SK-N-SH (cell line): ENCODE data around the gene NR2C1.
"Not testable (repeated sequence)": the region's sequence is repeated elsewhere in the genome, so short reads cannot be mapped to it uniquely, and the experiment has no call there.

Experiments used
- ELF1 ChIP-seq: IDR thresholded peaks from 2 replicates; pipeline ENCODE4 v1.4.0; 2012
- FOSL2 ChIP-seq: IDR thresholded peaks from 2 replicates; pipeline ENCODE4 v1.4.0; 2012; ENCODE audit warnings: low read depth, mild to moderate bottlenecking, moderate library complexity, borderline replicate concordance
- FOXM1 ChIP-seq: IDR thresholded peaks from 2 replicates; pipeline ENCODE4 v1.4.0; 2012; ENCODE audit warnings: low read depth, mild to moderate bottlenecking
- GATA2 ChIP-seq: sonication (generic); formaldehyde crosslinking; IDR thresholded peaks from 2 replicates; pipeline ENCODE4 v1.5.0; 2020; ENCODE audit warnings: mild to moderate bottlenecking, missing genetic modification reagents
- MXI1 ChIP-seq: IDR thresholded peaks from 2 replicates; pipeline ENCODE4 v1.6.1; 2012; ENCODE audit warnings: mild to moderate bottlenecking, low read depth, low read length, improper control_type of control experiment
- NRF1 ChIP-seq: IDR thresholded peaks from 2 replicates; pipeline ENCODE4 v1.6.1; 2012; ENCODE audit warnings: low read depth, mild to moderate bottlenecking, low read length
- POLR2AphosphoS5 ChIP-seq: IDR thresholded peaks from 2 replicates; pipeline ENCODE4 v1.6.1; 2012; ENCODE audit warnings: low read depth, low read length
- RAD21 ChIP-seq: IDR thresholded peaks from 2 replicates; pipeline ENCODE4 v1.6.1; 2012; ENCODE audit warnings: mild to moderate bottlenecking, low read length
- RXRA ChIP-seq: IDR thresholded peaks from 2 replicates; pipeline ENCODE4 v1.4.0; 2012; ENCODE audit warnings: low read depth, mild to moderate bottlenecking, borderline replicate concordance
- SMC3 ChIP-seq: IDR thresholded peaks from 2 replicates; pipeline ENCODE4 v1.6.1; 2012; ENCODE audit warnings: low read depth, low read length, improper control_type of control experiment
- TAF1 ChIP-seq: IDR thresholded peaks from 2 replicates; pipeline ENCODE4 v1.6.1; 2012; ENCODE audit warnings: low read depth, mild to moderate bottlenecking, low read length, moderate library complexity, borderline replicate concordance
- TF ChIP-seq, protein P1 (sequence below): fragments of 200-600 bp; sonication (generic); IDR thresholded peaks from 2 replicates; pipeline ENCODE4 v1.6.1; 2017; ENCODE audit warnings: antibody characterized with exemption, mild to moderate bottlenecking, moderate library complexity
- TF ChIP-seq, protein P2 (sequence below): IDR thresholded peaks from 2 replicates; pipeline ENCODE4 v1.6.1; 2012; ENCODE audit warnings: mild to moderate bottlenecking, low read depth, low read length, moderate library complexity
- TF ChIP-seq, protein P3 (sequence below): IDR thresholded peaks from 2 replicates; pipeline ENCODE4 v1.4.0; 2012; ENCODE audit warnings: low read depth

DNA sequence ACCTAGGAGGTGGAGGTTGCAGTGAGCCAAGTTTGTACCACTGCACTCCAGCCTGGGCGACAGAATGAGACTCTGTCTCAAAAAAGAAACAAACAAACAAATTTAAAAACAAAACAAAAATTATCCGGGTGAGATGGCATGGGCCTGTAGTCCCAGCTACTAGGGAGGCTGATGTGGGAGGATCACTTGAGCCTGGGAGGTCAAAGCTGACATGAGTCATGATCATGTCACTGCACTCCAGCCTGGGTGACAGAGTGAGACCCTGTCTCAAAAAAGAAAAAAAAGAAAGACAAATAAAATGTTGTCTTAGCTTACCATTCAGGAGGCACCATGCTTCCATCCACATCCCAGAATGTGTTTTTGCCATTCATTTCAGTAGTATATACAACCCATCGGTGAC lies 79.6 kb downstream of the NR2C1 start:
- TF ChIP-seq, protein P1, sequence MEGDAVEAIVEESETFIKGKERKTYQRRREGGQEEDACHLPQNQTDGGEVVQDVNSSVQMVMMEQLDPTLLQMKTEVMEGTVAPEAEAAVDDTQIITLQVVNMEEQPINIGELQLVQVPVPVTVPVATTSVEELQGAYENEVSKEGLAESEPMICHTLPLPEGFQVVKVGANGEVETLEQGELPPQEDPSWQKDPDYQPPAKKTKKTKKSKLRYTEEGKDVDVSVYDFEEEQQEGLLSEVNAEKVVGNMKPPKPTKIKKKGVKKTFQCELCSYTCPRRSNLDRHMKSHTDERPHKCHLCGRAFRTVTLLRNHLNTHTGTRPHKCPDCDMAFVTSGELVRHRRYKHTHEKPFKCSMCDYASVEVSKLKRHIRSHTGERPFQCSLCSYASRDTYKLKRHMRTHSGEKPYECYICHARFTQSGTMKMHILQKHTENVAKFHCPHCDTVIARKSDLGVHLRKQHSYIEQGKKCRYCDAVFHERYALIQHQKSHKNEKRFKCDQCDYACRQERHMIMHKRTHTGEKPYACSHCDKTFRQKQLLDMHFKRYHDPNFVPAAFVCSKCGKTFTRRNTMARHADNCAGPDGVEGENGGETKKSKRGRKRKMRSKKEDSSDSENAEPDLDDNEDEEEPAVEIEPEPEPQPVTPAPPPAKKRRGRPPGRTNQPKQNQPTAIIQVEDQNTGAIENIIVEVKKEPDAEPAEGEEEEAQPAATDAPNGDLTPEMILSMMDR = not testable (repeated sequence)
- TF ChIP-seq MXI1, FOXM1, TAF1, SMC3, POLR2AphosphoS5, GATA2, RXRA, NRF1, RAD21, ELF1, FOSL2: not testable (repeated sequence)
- TF ChIP-seq, protein P2, sequence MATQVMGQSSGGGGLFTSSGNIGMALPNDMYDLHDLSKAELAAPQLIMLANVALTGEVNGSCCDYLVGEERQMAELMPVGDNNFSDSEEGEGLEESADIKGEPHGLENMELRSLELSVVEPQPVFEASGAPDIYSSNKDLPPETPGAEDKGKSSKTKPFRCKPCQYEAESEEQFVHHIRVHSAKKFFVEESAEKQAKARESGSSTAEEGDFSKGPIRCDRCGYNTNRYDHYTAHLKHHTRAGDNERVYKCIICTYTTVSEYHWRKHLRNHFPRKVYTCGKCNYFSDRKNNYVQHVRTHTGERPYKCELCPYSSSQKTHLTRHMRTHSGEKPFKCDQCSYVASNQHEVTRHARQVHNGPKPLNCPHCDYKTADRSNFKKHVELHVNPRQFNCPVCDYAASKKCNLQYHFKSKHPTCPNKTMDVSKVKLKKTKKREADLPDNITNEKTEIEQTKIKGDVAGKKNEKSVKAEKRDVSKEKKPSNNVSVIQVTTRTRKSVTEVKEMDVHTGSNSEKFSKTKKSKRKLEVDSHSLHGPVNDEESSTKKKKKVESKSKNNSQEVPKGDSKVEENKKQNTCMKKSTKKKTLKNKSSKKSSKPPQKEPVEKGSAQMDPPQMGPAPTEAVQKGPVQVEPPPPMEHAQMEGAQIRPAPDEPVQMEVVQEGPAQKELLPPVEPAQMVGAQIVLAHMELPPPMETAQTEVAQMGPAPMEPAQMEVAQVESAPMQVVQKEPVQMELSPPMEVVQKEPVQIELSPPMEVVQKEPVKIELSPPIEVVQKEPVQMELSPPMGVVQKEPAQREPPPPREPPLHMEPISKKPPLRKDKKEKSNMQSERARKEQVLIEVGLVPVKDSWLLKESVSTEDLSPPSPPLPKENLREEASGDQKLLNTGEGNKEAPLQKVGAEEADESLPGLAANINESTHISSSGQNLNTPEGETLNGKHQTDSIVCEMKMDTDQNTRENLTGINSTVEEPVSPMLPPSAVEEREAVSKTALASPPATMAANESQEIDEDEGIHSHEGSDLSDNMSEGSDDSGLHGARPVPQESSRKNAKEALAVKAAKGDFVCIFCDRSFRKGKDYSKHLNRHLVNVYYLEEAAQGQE = not testable (repeated sequence)
- TF ChIP-seq, protein P3, sequence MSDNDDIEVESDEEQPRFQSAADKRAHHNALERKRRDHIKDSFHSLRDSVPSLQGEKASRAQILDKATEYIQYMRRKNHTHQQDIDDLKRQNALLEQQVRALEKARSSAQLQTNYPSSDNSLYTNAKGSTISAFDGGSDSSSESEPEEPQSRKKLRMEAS = not testable (repeated sequence)
